ENCODE results near the gene RBM39.
"Not testable (repeated sequence)": the region's sequence is repeated elsewhere in the genome, so short reads cannot be mapped to it uniquely, and the experiment has no call there.

Gene RBM39

DNA sequence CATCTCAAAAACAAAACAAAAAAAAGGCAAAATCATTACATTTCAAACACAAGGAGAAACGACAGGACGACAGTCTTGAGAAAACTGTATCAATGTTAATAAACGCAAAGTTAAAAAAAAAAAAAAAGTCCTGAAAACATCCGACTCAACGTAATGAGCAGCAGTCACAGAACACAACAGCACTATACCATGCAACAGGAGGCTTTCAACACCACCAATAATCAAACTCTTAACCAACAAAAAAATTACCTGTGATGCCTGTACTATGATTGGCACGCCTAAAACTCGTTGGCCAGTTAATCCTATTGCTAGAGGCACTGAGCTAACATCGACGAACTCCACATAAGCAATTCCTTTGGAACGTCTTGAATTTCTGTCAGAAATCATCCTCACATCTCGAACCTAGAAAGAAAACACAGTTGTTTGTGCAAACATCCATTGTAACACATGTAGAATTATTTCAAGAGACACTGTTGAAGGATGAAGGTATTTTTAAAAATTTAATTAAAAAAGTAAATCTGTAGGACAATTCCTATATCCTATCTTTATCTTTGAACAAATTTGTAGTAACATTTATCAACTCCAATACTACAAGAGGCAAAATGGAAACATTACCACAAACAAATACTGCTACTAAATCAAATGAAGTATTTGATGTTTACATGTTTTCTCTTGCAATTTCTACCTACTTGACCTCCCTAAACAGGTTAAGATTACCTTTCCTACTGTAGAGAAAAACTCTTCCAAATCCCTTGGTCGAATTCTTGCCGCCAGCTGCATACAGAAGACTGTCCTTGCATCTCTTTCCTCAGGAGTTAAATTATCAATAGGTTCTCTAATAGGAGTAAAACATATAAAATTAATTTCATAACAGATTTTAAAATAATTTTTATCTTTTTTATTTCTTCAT is 17.5 kb downstream of the RBM39 start:
- no peak for DNase-seq

DNA sequence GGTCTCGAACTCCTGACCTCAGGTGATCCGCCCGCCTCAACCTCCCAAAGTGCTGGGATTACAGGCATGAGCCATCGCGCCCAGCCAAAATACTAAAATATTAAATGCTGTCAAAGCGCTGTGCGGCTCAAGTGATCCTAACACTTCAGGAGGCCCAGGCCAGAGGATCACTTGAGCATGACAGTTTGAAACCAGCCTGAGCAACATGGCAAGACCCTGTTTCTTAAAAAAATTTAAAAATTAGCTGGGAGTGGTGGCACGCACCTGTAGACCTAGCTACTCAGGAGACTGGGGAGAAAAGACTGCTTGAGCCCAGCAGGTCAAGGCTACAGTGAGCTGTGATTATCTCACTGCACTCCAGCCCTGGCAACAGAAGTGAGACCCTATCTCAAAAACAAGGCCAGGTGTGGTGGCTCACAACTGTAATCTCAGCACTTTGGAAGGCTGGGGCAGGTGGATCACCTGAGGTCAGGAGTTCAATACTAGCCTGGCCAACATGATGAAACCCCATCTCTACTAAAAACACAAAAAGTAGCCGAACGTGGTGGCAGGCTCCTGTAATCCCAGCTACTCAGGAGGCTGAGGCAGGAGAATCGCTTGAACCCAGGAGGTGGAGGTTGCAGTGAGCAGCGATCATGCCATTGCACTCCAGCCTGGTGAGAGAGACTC is 18.3 kb downstream of the RBM39 start:
- not testable (repeated sequence) for DNase-seq

DNA sequence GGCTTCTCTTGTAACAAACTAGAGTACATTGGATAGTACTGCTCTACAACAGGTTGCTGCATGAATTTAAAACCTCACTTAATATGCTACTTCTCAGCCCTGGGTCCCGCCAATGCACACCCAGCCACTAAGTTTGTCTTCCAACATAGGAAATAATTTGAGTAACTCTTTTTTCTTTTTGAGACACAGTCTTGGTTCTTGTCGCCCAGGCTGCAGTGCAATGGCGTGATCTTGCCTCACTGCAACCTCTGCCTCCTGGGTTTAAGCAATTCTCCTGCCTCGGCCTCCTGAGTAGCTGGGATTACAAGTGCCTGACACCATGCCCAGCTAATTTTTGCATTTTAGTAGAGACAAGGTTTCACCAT is 18.8 kb downstream of the RBM39 start:
- DNase-seq: not testable (repeated sequence)

DNA sequence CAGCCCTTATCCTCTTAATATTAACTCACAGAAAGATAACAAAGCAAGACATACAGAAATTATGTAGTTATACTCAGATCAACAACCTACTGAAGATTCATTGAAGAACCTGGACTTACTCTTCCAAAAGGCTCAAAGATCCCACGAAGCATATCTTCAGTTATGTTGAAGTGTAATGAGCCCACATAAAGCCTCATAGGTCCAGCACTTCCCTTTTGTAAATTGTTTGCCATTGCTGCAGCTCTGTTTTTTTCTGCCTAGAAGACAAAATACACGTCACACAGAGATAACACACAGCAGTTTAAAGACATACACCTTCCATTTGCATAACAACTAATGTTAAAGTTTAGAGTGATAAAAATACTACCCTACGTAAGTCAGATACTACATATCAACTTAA is 20.4 kb downstream of the RBM39 start:
- DNase-seq: no peak

DNA sequence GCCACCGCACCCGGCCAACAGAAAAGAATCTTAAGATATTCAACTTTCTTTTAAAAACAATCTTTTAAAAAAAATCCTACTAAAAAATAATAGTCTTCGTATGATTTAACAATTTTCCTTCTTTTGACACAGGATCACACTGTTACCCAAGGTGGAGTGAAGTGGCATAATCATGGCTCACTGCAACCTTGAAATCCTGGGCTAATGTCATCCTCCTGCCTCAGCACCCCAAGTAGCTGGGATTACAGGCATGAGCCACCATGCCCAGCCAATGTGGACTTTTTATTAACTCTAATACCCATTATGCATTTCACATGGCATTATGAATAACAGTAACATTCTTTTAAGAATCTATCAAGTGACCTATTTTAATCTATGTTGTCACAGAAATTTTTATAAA is 20.8 kb downstream of the RBM39 start:
- no peak for DNase-seq

DNA sequence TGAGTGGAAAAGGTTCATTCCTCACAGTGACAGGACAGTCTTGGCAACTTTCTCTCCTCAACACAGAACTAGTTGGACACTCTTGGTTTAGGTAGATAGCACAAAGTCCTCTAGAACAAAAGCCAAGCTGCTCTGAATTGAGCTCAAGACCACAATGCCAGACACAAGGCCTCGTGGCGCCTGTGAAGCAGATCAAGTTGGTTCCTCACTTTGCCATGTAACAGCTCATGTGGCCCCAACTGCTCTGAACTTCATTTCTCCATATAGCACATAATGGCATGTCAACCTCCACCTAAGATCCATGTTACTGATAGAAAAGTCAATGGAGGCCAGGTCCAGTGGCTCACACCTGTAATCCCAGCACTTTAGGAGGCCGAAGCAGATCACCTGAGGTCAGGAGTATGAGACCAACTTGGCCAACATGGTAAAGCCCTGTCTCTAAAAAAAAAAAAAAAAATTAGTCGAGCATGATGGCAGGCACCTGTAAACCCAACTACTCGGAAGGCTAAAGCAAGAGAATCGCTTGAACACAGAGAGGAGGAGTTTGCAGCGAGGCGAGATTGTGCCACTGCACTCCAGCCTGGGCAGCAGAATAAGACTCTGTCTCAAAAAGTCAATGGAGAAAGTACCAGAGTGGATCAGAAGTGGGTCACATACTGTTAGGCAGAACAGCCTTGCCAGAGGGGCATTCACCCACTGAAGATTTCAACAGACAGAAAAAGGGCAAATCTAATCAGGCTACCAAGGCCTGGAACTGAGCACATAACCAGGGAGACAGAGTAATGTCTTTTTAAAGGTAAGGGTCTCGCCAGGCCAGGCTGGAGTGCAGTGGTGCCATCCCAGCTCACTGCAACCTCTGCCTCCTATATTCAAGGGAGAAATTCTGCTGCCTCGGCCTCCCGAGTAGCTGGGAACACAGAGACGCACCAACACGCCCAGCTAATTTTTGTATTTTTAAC is 21.6 kb downstream of the RBM39 start:
- no peak for DNase-seq

DNA sequence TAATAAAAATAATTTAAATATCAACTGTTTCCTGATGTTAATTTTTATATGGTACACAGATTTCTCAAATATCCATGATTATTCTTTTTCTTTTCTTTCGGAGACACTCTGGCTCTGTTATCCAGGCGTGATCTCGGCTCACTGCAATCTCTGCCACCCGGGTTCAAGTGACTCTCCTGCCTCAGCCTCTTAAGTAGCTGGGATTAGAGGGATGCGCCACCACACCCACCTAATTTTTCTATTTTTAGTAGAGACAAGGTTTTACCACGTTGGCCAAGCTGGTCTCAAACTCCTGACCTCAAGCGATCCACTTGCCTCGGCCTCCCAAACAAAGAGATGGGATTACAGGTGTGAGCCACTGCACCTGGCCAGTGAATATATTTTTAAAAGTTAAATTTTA is 22.3 kb downstream of the RBM39 start:
- DNase-seq: no peak

DNA sequence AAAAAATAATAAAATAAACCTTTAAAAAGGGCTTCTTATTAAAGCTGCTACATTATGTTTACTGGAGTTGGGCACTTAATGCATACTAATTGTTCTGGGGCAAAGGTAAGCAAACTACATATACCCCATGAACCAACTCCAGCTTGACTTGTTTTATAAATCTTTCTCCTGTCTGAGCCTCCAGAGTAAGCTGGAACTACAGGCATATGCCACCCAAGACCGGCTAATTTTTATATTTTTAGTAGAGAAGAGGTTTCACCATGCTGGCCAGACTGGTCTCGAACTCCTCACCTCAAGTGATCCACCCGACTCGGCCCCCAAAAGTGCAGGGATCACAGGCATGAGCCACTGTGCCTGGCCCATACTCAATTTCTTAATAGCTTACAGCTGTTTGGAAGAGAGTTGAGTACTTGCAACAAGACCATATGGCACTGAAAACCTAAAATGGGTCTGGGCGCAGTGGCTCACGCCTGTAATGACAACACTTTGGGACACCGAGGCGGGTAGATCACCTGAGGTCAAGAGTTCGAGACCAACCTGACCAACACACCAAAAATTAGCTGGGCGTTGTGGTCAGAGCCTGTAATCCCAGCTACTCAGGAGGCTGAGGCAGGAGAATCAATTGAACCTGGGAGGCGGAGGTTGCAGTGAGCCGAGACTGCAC is 23.0 kb downstream of the RBM39 start:
- DNase-seq: no peak

DNA sequence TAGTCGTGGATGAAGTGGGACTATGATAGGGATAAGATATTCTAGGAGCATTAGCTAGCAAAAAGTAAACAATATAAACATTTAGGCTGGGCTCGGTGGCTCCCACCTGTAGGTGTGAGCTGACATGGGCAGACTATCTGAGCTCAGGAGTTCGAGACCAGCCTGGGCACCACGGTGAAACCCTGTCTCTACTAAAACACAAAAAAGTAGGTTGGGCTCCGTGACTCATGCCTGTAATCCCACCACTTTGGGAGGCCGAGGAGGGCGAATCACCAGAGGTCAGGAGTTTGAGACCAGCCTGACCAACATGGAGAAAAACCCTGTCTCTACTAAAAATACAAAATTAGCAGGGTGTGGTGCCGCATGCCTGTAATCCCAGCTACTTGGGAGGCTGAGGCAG is 23.7 kb downstream of the RBM39 start:
- DNase-seq: not testable (repeated sequence)

DNA sequence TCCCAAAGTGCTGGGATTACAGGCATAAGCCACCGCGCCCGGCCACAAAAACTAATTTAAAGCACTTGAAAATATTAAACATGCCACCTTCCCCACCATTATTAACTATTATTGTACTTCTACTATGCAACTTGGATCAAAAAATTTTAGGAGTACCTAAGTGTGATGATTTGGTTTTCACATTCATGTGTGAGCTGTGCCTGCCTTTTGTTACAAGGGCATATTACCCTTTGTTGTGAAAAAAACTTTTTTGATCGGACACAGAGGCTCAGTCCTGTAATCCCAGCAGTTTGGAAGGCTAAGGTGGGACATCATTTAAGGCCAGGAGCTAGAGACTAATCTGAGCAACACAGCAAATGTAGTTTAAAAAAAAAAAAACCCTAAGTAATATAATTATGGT is 25.7 kb downstream of the RBM39 start:
- DNase-seq: no peak

DNA sequence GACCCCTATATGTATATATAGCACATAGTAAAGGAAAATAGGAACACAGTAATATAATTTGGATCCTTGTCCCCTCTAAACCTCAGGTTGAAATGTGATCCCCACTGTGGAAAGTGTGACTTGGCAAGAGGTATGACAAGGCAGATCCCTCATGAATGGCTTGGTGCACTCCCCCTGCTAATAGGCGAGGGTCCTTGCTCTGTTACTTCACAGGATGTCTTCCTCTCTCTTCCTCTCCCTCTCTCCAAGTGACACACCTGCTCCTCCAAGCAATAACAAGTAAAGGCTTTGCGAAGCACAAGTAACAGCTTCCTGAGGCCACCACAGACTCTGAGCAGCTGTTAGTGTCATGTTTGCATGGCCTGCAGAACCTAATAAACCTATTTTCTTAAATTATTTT is 26.4 kb downstream of the RBM39 start:
- no peak for DNase-seq

DNA sequence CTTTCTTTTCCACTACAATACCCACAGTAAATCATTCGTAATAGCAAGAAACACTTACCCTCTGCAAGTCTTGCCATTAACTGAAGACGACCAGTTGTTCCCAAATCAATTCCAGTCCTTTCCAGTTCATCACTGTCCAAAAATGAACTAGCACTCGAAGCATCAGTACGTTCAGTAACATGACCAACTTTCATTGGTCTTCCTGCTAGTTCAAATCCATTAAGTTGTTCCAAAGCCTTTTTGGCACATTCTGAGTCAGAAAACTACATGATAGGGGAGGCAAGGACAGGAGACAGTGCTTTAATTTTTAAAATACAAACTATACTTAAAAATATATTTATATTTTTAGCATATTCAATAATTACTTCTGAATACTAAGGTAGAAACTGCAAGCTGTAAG is 27.9 kb downstream of the RBM39 start:
- DNase-seq: no peak

DNA sequence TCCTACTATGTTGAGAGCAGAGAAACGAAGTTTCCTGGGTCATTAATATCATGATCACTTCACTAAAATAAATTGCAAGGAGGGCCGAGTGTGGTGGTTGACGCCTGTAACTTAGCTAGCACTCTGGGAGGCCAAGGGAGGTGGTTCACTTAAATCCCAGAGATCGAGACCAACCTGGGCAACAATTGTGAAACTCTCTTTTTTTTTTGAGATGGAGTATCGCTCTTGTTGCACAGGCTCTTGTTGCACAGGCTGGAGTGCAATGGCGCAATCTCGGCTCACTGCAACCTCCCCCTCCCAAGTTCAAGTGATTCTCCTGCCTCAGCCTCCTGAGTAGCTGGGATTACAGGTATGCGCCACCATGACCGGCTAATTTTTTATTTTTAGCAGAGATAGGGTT is 28.9 kb downstream of the RBM39 start:
- not testable (repeated sequence) for DNase-seq

DNA sequence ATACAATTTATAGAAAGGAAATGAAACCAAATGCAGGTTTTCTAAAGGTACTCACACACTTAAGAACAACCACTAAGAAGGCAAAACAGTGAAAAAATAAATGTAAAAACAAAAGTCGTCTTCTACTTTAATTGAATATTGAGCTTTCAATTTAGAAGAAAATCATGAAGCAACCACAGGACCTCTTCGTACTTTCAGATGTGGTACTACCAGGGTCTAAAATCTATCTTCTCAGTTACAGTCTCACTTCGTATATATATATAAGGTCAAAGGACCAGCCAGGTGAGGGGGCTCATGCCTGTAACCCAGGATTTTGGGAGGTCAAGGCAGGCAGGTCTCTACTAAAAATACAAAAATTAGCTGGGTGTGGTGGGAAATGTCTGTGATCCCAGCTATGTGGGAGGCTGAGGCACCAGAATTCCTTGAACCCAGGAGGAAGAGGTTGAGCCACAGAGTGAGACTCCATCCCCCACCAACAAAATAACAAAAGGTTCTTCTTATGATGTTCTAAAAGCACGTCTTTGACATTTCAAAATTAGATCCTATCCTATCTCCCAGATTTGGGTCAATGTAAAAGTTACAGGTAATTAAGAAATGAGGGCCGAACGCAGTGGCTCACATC is 30.4 kb downstream of the RBM39 start:
- no peak for DNase-seq

DNA sequence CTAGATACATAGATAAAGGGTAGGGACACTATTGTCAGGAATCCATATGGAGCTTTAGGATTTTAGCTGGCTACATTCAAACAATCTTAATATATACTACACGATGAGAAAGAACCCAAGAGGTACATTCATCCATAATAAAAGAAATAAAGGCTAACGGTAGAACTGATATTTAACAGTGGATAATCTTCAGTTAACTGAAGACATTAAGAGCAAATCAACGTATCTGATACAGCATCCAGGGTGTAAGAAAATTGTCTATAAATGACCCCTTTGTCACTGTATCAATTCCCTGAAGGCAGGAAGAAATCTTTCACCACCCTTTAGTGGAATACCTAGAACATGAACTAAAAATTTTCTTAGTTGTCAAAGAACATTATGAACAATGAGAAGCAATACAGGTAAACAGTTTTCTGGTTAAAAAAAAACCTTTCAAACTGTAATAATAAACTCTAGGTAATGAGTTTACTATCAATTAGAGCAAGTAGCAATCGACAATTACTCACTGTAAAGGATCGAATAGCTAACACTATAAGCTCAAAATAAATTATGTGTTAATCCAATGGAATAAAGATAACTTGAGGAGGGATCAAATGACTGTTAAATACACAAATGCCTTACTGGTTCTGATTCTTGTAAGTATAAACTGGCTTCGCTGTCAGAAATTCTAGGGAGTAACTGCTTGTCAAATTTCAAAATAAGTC is 31.0 kb downstream of the RBM39 start:
- DNase-seq: no peak

DNA sequence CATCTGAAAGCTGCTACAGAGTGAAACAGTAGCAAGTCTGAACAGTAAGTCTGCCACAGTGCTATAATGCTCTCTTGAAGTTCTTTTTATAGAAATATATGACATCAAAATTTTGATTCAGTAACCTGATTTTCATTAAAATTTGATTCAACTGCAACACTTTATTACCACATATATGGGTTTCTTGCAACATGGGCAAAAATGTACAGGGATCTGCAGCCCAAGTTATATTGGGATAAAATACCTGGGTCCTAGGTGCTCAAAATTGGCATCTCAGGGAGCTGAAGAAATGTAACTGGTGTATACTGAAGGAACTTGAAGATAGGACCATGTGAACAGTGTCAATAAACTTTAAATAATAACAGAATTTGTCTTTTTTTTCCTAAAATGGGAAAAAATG is 32.0 kb downstream of the RBM39 start:
- no peak for DNase-seq

DNA sequence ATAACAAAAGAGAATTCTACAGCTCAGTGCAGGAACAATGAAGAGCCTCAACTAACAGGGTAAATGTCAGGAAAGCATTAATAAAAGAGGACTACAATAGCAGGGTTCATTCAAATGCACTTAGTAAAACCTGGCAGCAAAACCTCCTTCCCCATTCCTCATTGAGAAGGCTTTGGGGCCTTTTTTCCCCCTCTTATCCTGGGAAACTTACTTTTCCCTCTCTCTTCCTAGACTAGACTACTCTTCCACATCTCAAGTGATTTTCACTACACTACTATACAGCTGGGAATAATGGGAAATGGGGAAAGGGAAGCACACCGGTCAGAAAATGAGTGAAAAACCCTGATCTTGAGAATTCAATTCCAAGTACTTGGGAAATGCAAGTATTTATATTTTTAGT is 32.8 kb downstream of the RBM39 start:
- DNase-seq: no peak

DNA sequence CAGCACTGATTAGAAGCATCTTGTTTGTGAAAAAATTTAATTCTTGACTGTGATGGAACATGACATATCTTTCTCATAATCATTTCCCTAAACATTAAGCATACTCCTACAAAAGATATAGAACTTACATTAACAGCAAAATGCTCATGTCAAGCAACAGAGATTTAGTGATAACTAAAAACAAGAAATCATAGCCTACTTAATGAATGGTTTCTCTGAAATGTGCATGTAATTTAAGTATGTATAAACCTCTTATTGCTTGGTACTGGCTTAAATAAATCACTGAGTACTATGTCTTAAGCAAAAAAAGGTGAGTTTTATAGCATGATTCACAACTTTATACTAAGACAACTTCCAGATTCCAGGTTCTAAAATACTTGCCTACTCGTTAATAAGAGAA is 33.6 kb downstream of the RBM39 start:
- no peak for DNase-seq

DNA sequence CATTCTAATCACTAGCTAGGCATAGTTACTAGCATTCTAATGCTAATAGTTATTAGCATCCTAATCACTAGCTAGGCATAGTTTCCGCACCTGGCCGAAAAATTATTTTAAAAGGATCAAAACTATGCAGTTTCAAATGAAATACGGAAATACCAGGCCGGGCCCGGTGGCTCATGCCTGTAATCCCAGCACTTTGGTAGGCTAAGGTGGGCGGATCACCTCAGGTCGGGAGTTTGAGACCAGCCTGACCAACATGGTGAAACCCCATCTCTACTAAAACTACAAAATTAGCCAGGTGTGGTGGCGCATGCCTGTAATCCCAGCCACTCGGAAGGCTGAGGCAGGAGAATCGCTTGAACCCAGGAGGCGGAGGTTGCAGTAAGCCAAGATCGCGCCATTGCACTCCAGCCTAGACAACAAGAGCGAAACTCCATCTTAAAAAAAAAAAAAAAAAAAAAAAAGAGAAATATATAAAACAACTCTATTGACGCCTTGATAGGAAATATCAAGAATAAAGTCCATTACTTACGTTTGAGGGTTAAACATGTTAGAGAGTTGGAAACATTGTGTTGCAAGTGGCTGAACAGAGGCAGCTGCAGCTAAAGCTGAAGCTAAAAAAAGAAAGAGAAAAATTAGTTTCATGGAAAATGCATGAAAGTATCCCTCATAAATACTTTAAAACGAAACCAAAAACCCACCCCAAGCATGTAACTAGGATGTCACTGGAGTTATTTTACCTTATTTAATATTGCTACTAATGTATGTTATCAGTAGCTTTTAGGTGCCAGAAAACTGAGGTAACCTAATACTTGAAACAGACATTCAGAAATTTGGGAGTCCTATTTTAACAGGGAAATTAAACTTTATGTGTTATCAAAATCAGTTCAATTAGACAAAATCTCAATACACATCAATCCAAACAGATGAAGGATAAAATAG is 35.2 kb downstream of the RBM39 start:
- DNase-seq: not testable (repeated sequence)

DNA sequence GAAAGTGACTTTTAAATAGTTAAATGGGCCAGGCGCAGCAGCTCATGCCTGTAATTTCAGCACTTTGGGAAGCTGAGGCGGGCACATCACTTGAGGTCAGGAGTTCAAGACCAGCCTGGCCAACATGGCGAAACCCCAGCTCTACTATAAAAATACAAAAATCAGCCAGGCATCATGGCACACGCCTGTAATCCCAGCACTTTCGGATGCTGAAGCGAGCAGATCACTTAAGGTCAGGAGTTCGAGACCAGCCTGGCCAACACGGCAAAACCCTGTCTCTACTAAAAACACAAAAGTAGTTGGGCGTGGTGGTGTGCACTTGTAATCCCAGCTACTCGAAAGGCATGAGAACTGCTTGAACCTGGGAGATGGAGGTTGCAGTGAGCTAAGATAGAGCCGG is 36.2 kb downstream of the RBM39 start:
- DNase-seq: not testable (repeated sequence)

Data from NCI-H345 (cell line).